Neural cell (in vitro differentiated cells): ENCODE measurements around the gene DNM1L.

ENCODE experiments used
- EP300 ChIP-seq: fragments of 450-650 bp; conservative IDR thresholded peaks from 2 replicates; pipeline ENCODE4 v1.6.1; 2014; ENCODE audit warnings: antibody characterized with exemption, mild to moderate bottlenecking, moderate library complexity; ENCODE audit not compliant: poor library complexity, severe bottlenecking
- EZH2 ChIP-seq: fragments of 200-600, 300-800 bp; shearing (Covaris generic), sonication (generic); IDR thresholded peaks from 2 replicates; pipeline ENCODE4 v1.6.1; 2014; ENCODE audit warnings: antibody characterized with exemption, low read length, borderline replicate concordance, mild to moderate bottlenecking; ENCODE audit not compliant: insufficient read depth, poor library complexity, severe bottlenecking
- POLR2AphosphoS5 ChIP-seq: IDR thresholded peaks from 2 replicates; pipeline ENCODE4 v1.6.1; 2012
- RAD21 ChIP-seq: fragments of 450-650 bp; conservative IDR thresholded peaks from 2 replicates; pipeline ENCODE4 v1.6.1; 2014; ENCODE audit warnings: antibody characterized with exemption, mild to moderate bottlenecking, moderate library complexity
- SMC3 ChIP-seq: fragments of 450-650 bp; conservative IDR thresholded peaks from 2 replicates; pipeline ENCODE4 v1.6.1; 2014; ENCODE audit warnings: antibody characterized with exemption, mild to moderate bottlenecking, moderate library complexity; ENCODE audit not compliant: poor library complexity
- TF ChIP-seq, protein P1 (sequence below): fragments of 450-650 bp; IDR thresholded peaks from 2 replicates; pipeline ENCODE4 v1.5.1; 2014; ENCODE audit warnings: antibody characterized with exemption, mild to moderate bottlenecking, moderate library complexity; ENCODE audit not compliant: poor library complexity, severe bottlenecking

DNA sequence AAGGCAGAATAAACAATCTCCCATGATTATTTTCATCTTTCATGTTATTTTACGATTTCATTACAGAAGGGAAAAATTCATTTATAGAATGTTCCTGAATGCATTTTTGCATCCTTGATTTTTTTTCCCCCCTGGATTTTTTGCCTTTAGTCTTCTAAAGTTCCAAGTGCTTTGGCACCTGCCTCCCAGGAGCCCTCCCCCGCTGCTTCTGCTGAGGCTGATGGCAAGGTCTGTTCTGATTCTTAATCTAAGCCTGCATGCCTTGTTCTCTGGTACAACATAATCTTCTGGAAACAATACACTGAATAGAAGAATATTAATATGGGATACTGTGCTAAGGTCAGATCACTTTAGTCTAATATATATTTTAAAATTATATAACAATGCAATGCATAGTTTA lies 58.6 kb downstream of the DNM1L start:
- TF ChIP-seq, protein P1, sequence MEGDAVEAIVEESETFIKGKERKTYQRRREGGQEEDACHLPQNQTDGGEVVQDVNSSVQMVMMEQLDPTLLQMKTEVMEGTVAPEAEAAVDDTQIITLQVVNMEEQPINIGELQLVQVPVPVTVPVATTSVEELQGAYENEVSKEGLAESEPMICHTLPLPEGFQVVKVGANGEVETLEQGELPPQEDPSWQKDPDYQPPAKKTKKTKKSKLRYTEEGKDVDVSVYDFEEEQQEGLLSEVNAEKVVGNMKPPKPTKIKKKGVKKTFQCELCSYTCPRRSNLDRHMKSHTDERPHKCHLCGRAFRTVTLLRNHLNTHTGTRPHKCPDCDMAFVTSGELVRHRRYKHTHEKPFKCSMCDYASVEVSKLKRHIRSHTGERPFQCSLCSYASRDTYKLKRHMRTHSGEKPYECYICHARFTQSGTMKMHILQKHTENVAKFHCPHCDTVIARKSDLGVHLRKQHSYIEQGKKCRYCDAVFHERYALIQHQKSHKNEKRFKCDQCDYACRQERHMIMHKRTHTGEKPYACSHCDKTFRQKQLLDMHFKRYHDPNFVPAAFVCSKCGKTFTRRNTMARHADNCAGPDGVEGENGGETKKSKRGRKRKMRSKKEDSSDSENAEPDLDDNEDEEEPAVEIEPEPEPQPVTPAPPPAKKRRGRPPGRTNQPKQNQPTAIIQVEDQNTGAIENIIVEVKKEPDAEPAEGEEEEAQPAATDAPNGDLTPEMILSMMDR = no peak
- TF ChIP-seq POLR2AphosphoS5 (no peak), RAD21 (no peak), SMC3 (no peak), EP300 (no peak), EZH2 (no peak)
